HG03354 (cell line): ENCODE results near the gene PC.
A peak's percentile ranks its signal among the peaks of the same experiment; 100 is the strongest.

Experiments
- ATAC-seq: cut with Tn5 transposase; IDR thresholded peaks from one replicate; pipeline ENCODE4 v1.9.1; 2021; ENCODE audit warnings: mild to moderate bottlenecking; ENCODE audit not compliant: unreplicated experiment, poor library complexity, severe bottlenecking

The PC gene

DNA sequence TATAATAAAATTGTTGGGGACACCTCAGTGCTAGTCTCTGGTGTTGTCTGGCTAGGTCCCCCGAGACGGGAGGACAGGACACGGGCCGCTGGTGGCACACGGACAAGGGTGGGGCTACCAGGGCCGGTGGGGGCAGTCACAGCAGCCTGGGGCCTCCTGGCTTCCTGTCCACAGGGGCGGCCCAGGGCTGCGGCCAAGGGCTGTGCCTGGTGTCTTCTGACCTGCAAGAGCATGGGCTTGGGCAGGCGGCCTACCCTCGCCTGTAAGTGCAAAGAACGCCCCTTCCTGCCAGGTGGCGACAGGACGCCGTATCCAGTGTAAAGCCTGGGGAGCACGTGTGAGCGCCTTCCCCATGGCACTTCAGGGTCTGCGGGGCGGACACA, 97.7 kb downstream of the PC start:
- ATAC-seq, result no peak

DNA sequence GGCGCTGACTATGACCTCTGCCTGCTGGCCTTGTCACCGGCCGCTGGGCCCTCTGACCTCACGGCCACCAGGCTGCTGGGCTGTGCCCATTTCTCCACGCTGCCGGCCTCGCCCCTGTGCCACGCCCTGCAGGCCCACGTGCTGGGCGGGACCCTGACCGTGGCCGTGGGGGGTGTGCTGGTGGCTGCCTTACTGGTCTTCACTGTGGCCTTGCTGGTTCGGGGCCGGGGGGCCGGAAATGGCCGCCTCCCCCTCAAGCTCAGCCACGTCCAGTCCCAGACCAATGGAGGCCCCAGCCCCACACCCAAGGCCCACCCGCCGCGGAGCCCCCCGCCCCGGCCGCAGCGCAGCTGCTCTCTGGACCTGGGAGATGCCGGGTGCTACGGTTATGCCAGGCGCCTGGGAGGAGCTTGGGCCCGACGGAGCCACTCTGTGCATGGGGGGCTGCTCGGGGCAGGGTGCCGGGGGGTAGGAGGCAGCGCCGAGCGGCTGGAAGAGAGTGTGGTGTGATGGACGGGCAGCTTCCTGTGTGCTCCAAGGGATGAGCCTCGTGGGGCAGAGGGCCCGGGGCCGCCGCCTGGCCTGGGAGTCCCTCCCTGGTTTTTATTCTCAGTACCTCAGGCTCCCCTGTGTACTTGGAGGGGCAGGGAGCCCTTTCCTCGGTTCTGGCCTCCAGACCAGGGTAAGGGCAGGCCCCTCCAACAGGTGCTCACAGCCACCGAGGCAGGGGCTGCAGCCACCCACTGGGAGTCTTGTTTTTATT, 98.3 kb downstream of the PC start:
- ATAC-seq, result no peak

- ATAC-seq, result no peak
Measured at GRCh38 chr11:66858939-66859685, 99.1 kb downstream of the PC start.

DNA sequence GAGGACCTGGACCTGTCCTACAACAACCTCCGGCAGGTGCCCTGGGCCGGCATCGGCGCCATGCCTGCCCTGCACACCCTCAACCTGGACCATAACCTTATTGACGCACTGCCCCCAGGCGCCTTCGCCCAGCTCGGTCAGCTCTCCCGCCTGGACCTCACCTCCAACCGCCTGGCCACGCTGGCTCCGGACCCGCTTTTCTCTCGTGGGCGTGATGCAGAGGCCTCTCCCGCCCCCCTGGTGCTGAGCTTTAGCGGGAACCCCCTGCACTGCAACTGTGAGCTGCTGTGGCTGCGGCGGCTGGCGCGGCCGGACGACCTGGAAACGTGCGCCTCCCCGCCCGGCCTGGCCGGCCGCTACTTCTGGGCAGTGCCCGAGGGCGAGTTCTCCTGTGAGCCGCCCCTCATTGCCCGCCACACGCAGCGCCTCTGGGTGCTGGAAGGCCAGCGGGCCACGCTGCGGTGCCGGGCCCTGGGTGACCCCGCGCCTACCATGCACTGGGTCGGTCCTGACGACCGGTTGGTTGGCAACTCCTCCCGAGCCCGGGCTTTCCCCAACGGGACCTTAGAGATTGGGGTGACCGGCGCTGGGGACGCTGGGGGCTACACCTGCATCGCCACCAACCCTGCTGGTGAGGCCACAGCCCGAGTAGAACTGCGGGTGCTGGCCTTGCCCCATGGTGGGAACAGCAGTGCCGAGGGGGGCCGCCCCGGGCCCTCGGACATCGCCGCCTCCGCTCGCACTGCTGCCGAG, 99.8 kb downstream of the PC start:
- no peak for ATAC-seq

GRCh38 chr11:66857927-66858185, 100.3 kb downstream of the PC start:
- no peak for ATAC-seq

DNA sequence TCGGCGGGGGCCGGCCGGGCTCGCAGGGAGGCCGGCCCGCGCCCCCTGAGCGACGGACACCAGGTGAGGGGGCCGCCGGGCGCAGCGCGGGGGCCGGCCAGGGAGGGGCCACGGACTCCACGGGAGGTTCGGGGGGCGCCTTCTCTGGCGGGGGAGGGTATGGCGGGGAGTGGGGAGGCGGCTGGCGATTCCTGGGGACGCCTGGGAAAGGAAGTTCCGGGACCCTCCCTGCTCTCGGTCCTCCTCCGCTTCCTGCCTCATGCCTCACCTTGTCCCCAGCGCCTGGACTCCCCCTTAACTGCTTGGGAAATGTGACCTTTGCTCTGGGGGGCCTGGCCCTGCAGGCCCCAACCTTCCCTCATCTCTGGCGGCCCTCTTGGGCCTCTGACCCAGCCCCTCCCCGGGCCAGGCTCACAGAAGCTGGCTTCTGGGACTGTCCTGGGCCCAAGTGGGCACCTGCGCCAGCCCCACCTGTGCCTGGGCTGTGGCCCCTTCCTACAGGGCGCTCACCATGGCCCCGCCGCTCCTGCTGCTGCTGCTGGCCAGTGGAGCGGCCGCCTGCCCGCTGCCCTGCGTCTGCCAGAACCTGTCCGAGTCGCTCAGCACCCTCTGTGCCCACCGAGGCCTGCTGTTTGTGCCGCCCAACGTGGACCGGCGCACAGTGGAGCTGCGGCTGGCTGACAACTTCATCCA, 100.8 kb downstream of the PC start:
- no peak for ATAC-seq

- peak; percentile 44 for ATAC-seq
Measured at GRCh38 chr11:66856496-66857233, 101.5 kb downstream of the PC start, which contains the start of gene LRFN4. Gene LRFN4 (plus strand): TSS chr11:66857064. CDS start chr11:66857745, 681 bp downstream.

DNA sequence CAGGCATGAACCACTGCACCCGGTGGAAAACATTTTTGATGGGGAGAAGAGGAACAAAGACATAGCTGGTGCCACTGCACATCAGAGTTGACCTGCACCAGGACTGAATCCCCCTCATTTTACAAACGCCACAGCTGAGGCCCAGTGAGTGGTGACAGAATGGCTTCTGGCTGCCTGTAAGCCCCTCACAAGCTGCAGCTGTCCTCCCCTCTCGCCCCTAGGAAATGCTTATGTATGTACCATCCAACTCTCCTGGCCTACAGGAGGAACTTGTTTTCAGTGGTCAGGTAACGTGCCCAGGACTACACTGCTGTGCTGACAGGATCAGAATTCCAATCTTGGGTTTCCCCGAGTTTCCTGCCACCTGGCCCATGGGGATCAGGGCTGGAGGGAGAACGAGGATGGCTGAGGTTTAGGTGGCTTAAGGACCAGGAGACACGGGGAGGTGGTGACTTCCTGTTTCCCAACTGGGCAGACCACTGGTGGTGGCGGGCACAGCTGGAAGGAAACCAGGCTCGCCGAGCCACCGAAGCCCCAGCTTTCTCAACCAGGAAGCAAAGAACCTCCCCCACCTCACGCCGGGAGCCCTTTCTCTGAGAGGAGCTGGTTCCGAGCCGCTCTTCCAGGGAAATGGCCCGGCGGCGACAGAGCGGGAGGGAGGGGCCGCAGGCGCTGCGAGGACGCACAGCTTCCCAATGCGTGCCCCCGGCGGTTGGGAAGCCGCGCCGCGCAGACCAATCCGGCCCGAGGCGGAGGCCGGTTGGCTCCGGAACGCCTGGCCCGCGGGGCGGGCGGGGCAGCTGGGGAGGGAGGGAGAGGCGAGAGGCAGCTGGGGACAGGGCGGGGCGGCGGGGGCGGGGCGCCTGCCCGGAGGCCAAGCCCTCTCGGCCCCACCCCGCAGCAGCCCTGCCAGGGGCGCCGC, 102.3 kb downstream of the PC start:
- ATAC-seq, result peak; percentile 71

GRCh38 chr11:66854729-66855211, 103.4 kb downstream of the PC start:
- ATAC-seq, result no peak

DNA sequence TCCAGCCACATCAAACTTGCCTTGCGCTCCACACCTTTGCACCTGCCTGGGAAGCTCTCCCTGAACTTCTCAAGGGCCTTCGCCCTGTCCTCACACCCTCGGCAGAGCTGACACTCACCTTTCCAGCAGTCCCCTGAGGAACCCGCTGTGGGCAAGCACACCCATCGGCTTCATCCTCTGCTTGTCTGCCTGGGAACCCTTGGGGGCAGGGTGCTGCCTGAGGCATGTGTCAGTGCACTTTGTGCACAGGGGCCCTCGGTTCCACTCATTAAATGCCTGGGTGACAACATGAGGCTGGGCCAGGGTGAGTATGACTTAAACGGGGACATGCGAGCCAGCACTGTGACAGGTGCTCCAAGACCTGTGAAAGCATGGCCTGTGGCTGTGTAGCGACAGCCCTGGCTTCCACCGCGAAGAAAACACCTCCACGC, 103.9 kb downstream of the PC start:
- no peak for ATAC-seq

DNA sequence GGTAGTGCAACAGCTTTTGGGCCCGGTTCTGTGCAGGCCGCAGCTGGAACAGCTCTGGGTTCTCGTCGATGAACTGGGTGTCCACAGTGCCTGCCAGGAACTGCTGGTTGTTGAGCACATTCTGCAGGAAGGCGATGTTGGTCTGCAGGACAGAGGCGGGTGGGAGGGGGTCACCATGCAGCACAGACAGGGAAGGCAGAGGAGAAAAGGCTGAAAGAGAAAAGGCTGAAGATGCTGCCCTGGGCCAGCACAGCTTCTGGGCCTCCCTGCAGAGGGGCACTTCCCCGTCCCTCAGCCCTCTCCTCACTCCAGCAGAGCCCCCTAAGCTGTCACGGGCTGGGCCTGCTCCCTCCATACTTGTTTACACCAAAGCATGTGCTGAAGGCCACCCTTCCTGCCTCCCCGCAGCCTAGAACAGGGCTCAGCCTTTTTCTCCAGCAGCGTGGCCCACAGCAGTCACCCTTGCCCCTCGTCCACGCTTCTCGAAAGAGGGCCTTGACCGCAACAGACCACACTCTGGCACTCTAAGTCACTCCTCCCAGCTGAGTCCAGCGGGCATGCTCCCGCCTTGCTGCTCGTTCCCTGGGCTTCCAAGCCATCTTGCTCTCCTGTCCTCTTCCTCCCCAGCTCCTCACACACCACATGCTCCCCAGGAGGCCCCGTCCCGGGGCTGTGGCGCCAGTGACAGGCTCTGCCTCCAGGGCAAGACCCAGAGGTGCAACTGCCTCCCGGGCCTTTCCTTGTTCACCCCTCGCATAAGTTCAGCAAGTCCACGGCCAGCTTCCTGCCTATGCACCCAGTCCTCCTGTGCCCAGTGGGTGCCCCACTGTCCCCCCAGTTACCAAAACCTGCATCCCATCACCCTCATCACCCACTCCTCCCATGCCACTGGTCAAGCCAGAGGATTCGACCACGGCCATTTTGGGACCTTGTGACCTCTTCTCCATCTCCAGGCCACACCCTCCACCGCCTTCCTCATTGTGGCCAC, 104.6 kb downstream of the PC start:
- ATAC-seq, result no peak

- no peak for ATAC-seq
Measured at GRCh38 chr11:66852466-66853241, 105.5 kb downstream of the PC start.

DNA sequence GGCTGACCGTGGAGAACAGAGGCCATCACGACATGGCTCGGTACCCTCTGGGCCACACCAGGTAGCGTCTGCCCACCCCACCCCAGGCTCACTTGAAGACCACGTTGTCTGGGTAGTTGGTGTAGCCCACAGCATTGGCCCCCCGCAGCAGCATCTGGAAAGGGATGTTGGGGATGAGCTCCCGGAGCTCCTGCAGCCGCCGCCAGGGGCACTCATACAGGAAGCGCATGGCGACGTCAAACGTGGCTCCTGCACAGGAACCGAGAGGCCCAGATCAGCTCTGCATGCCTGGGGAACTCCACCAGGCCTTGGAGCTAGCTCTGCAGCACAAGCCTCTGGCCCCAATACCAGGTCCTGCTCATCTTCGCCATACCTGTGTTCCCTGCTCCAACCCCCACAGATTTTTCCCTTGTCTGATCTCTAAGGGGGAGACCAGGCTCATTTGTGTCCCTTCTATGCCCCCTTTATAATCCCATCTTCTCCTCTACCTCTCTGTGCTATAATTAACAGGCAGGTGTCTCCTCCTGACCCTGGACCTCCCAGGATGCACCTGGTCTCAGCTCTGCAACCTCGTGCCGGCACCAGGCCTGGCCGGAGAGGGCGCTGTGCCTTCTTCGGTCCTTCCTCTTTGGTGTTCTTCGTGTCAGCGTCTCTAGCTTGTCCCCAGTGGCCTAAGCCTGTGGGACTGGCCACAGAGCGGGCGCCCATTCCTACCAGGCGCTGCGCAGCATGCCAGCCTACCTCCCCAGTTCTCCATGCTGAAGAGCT, 106.3 kb downstream of the PC start:
- ATAC-seq, result no peak

GRCh38 chr11:66851239-66851596, 107.0 kb downstream of the PC start:
- ATAC-seq, result no peak

GRCh38 chr11:66850588-66851238, 107.5 kb downstream of the PC start:
- ATAC-seq, result no peak

DNA sequence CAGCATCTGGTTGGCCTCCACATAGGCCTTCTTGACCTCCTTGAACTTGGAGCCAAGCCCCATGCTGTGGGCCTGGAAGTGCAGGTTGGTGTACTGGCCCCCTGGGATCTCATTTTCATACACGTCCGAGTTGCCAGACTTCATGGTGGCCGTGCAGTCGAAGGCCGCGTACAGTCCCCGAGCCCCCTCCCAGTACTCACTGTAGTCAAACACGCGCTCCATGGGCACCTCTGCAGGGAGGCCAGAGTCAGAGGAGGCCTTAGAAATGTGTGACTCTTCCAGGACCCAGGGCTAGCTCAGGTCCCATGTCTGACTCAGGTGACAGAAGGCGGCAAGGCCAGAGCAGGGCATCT, 108.0 kb downstream of the PC start:
- no peak for ATAC-seq
